ENCODE measurements around the gene CHSY1.

The CHSY1 gene

DNA sequence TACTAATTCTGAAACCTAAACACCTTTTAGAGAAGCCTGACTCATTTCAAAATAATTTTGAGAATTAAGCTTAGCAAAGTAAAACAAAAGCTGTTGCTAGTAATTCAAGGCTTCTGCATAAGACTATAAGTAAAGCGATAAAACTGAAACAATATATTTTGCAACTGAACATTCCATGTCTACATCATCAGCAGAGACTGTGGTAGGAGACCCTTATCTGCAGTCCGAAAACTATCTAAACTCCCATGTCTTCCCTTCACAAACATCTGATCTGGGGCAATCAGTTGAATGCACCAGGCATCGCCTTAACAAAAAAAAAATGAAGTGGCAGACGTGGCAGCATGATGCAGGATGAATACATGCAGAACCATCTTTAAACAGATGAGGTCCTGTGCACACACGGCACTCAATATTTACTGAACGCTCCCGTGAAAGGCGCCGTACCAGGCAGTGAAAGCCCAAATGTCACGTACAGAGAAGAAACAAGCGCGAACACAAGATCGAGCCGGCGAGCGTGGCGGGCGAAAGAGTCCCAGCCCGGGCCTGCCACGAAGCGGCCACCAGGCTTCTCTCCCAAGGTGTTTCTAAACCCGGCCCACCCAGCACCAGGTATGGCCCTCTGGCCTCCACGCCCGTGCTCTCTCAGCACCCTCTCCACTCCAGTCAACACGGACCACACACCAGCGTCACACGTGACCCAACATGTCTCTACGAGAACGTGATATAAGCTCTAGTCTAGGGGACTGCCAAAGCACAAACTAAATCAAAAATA lies 63.0 kb downstream of the CHSY1 start:
- DNase-seq (ENCODE audit: insufficient read length, low spot score): no peak
- no peak for FAIRE-seq

GRCh38 chr15:101187820-101188636 lies 63.8 kb downstream of the CHSY1 start:
- FAIRE-seq (no peak), DNase-seq (ENCODE audit: insufficient read length, low spot score) (no peak)
- no peak for TF ChIP-seq POLR2A (IDR thresholded peaks at IDR 0.05; ENCODE audit: low read depth, low read length)

More for the DNA sequence above, 63.0 kb downstream of the CHSY1 start:
- no peak for TF ChIP-seq POLR2A (IDR thresholded peaks at IDR 0.05; ENCODE audit: low read depth, low read length)

DNA sequence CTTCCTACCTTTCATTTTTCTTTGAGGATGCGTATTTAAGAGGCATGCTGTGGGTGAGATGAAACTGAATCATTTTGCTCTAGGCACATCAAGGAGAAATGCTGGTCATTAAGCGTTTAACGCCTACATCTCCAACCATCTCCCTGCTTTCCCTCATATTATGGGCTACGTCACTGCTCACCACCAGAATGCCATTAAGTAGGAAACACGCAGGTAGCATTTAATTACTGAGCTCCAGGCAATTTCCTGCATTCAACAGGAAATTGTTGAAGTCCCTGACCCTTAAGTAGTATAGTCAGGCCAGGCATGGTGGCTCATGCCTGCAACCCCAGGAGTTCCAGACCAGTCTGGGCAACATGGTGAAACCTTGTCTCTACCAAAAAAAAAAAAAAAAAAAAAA lies 66.1 kb downstream of the CHSY1 start:
- no peak for DNase-seq (ENCODE audit: insufficient read length, low spot score)
- no peak for TF ChIP-seq POLR2A (IDR thresholded peaks at IDR 0.05; ENCODE audit: low read depth, low read length)
- no peak for FAIRE-seq

DNA sequence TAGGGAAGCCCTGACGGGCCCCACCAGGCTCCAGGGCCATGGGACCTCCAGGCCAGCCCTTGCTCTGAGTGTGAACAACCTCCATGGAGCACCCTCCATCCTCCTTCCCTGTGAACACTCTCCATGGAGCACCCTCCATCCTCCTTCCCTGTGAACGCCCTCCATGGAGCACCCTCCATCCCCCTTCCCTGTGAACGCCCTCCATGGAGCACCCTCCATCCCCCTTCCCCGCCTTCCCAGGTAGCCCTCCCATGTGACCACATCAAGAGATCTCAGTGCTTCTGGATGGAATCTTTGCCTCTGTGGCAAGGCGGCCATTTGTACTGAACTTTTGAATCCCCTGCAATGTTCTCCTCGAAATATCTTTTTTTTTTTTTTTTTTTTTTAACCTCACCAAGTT lies 66.5 kb downstream of the CHSY1 start:
- DNase-seq (ENCODE audit: insufficient read length, low spot score) (no peak), FAIRE-seq (no peak)
- no peak for TF ChIP-seq POLR2A (IDR thresholded peaks at IDR 0.05; ENCODE audit: low read depth, low read length)

- DNase-seq (ENCODE audit: insufficient read length, low spot score) (no peak), FAIRE-seq (no peak)
- TF ChIP-seq POLR2A (IDR thresholded peaks at IDR 0.05; ENCODE audit: low read depth, low read length): no peak
Observed at GRCh38 chr15:101184830-101185229, 67.0 kb downstream of the CHSY1 start.

DNA sequence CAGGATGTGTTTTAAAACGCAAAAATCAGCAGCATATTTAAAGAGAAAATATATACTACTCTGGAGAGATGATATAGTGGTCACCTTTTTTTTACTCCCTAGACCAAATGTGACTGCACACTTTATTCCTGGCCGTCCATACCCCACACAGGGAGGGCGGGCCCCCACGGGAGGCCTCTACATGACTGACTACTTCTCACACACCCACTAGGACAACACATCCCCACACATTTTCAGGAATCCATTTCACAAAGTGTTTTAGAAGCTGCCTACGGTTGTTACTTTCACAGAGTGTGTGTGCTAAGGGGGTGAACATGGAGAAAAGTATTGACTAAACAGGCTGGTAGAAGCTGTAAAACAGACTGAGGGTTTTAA lies 67.9 kb downstream of the CHSY1 start:
- no peak for FAIRE-seq
- TF ChIP-seq POLR2A (IDR thresholded peaks at IDR 0.05; ENCODE audit: low read depth, low read length): no peak
- no peak for DNase-seq (ENCODE audit: insufficient read length, low spot score)

GRCh38 chr15:101183226-101183930 lies 68.5 kb downstream of the CHSY1 start:
- DNase-seq (ENCODE audit: insufficient read length, low spot score) (no peak), FAIRE-seq (no peak)
- TF ChIP-seq POLR2A (IDR thresholded peaks at IDR 0.05; ENCODE audit: low read depth, low read length): no peak

GRCh38 chr15:101182215-101182614 lies 69.6 kb downstream of the CHSY1 start:
- DNase-seq (ENCODE audit: insufficient read length, low spot score): no peak
- no peak for TF ChIP-seq POLR2A (IDR thresholded peaks at IDR 0.05; ENCODE audit: low read depth, low read length)
- no peak for FAIRE-seq

DNA sequence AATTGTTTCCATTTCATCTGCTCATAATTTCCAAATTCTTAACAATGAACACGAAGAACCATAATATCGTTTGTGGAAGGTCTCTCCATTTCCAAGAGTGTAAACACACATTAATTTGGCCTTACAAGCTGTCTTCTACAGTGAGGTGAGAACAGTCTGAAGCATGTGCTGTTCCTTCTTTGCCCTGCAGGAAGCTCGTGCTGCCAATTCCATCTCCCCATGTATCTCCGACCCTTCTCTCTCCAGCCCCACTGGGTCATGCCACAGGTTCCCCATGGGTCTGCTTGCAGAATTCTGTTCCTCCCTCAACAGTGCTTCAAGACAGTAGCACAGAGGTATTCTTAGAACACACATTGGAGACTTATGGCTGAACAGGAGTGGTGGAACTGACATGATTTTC lies 70.5 kb downstream of the CHSY1 start:
- TF ChIP-seq POLR2A (IDR thresholded peaks at IDR 0.05; ENCODE audit: low read depth, low read length): no peak
- no peak for DNase-seq (ENCODE audit: insufficient read length, low spot score)
- no peak for FAIRE-seq

DNA sequence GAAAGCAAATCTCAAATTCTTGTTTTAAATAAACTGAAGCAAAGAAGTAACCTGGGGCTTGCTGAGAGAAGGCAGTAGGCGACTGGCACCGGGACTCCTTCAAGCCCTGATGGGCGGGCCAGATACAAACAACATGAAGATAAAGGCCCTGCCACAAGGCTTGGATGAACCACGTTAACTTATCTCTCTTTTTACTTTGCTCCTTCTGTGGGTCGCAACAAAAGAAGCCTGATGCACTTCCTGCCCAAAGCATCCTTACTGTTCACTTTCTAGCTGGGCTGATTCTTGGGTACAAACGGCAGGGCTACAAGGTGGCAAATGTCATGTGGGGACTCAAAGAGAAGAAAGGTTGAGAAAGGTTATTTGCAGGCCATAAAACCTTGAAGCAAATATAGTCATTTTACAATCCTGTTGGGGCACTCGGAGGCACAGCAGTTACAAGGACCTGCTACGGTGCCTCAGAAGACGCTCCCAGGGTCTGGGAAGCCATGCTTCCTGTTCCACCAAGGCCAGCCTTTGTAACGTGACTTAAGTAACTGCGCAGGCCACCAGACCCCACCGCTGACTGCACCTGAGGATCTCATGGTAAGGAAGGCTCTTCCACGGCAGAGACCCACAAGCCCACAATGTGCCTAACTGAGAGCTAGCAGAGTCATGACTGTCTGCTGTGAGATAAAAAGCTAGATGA lies 71.1 kb downstream of the CHSY1 start:
- no peak for TF ChIP-seq POLR2A (IDR thresholded peaks at IDR 0.05; ENCODE audit: low read depth, low read length)
- FAIRE-seq: no peak
- DNase-seq (ENCODE audit: insufficient read length, low spot score): no peak

DNA sequence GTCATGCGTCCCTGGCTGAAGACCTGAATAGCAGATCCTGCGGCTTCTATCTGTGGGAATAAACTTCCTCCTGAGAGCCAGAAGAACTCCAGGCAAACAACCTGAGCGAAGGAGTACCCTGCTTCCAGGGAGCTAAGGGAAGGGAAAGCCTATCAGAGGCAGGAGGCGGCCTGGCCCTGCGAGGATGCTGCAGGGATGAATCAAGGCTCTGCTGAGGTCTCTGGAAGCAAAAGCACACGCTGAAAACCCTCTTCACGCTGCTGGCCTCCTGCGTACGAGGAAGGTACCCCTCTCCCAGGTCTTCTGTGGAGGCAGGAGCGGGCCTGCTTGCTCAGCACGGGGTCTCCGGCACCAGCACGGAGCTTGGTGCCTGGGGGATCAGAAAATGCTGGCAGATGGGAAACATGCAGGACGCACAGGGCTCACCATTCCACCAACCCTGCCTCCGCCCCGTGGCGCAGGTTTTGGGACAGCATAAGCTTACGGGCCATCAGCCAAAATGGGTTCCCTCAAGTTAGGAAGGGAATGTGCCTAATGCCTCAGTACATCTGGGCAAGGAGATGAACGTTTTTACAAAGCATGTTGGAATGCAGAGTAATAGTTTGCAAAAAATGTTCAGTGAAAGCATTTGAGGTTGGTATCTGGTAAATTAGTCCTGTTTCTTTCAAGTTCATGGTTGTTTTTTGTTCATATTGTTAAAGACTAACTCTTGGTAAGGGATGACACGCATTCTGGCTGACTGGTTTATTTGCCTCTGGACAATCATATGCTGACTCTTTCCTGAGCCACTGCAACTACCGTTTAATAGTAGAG lies 72.3 kb downstream of the CHSY1 start:
- FAIRE-seq (no peak), DNase-seq (ENCODE audit: insufficient read length, low spot score) (no peak)
- TF ChIP-seq POLR2A (IDR thresholded peaks at IDR 0.05; ENCODE audit: low read depth, low read length): no peak

GRCh38 chr15:101178931-101179330 lies 72.9 kb downstream of the CHSY1 start:
- no peak for TF ChIP-seq POLR2A (IDR thresholded peaks at IDR 0.05; ENCODE audit: low read depth, low read length)
- DNase-seq (ENCODE audit: insufficient read length, low spot score) (no peak), FAIRE-seq (no peak)

- TF ChIP-seq POLR2A (IDR thresholded peaks at IDR 0.05; ENCODE audit: low read depth, low read length): no peak
- FAIRE-seq (no peak), DNase-seq (ENCODE audit: insufficient read length, low spot score) (no peak)
Observed at GRCh38 chr15:101178479-101178878, 73.4 kb downstream of the CHSY1 start.

Measured in H54 (cell line).